HCT116 (cell line): Measurements from ENCODE around the gene CEACAM1. TPM values are rescaled to one million over a fixed set of nuclear protein-coding genes. Genes with fewer than 3 reads are reported as not detected.

Experiments used
- ATAC-seq: fragments of 200-7000 bp; cut with Tn5 transposase; 2 replicates; pipeline ENCODE4 v1.9.1; 2020; ENCODE audit warnings: mild to moderate bottlenecking, moderate library complexity
- BruUV-seq: library from RNA; stranded (reverse); fragments of 400-500 nt; replicated peaks from 2 replicates; lab custom pipeline; 2021; lab: Mats Ljungman, UMichigan
- CTCF ChIA-PET: fragments of 300-600 bp; sonication (Branson Sonifier 250); formaldehyde crosslinking; loops from one replicate; lab custom pipeline; 2021; ENCODE audit warnings: antibody characterized with exemption; lab: Charles Lee
- POLR2A ChIA-PET: fragments of 300-600, 350-600 bp; sonication (Branson Sonifier 250); formaldehyde crosslinking; loops from one replicate; lab custom pipeline; 2021; ENCODE audit warnings: antibody characterized with exemption; lab: Charles Lee
- RAD21 ChIA-PET, 2 experiments: fragments of 300-600 bp; sonication (Branson Sonifier 250); formaldehyde crosslinking; loops; one replicate each; lab custom pipeline; 2023; ENCODE audit warnings: low total read pairs in 2 of 2; ENCODE audit not compliant: uncharacterized antibody in 2 of 2, unreplicated experiment in 2 of 2, low non-redundant PET in 1 of 2; lab: Charles Lee
- DNase-seq: peaks from one replicate; pipeline ENCODE4 v3.0.0-alpha.2; 2010; ENCODE audit warnings: low read depth, low spot score
- H2AFZ ChIP-seq: fragments of 200-600 bp; shearing (Covaris generic), sonication (generic); 2 replicates; pipeline ENCODE4 v1.6.1; 2017; ENCODE audit warnings: low read depth, mixed run types, mixed read lengths, antibody characterized with exemption, low read length; ENCODE audit not compliant: poor library complexity, severe bottlenecking
- H3K27ac ChIP-seq: 2 replicates; pipeline ENCODE4 v1.5.1; 2012; ENCODE audit warnings: low read depth, low read length
- H3K27me3 ChIP-seq: fragments of 200-600 bp; sonication (generic); 2 replicates; pipeline ENCODE4 v1.6.1; 2016; ENCODE audit warnings: mixed run types, low read length, mixed read lengths; ENCODE audit not compliant: insufficient read depth
- H3K36me3 ChIP-seq, 2 experiments: fragments of 200-500 bp in 1 of 2; fragments of 200-600 bp in 1 of 2; sonication (Bioruptor generic) in 1 of 2; sonication (generic) in 1 of 2; 2 replicates each; pipeline versions ENCODE4 v1.5.1 to v1.6.1; 2014 to 2016; ENCODE audit warnings: low read length in 2 of 2, inconsistent platforms in 1 of 2, mixed read lengths in 1 of 2, mixed run types in 1 of 2; ENCODE audit not compliant: insufficient read depth in 2 of 2, control insufficient read depth in 1 of 2
- H3K4me1 ChIP-seq, 2 experiments: fragments of 200-600 bp in 1 of 2; sonication (generic) in 1 of 2; 2 replicates each; pipeline versions ENCODE4 v1.5.1 to v1.6.1; 2012 to 2017; ENCODE audit warnings: low read length in 2 of 2, inconsistent platforms in 1 of 2, mild to moderate bottlenecking in 1 of 2, mixed read lengths in 1 of 2, mixed run types in 1 of 2, moderate library complexity in 1 of 2; ENCODE audit not compliant: insufficient read depth in 2 of 2, control insufficient read depth in 1 of 2
- H3K4me2 ChIP-seq: fragments of 200-600 bp; sonication (generic); 2 replicates; pipeline ENCODE4 v1.6.1; 2017; ENCODE audit warnings: mixed run types, low read length, mixed read lengths
- H3K4me3 ChIP-seq, 2 experiments: fragments of 200-600 bp in 1 of 2; sonication (generic) in 1 of 2; replicated peaks in 1 of 2; 2 replicates each; pipeline ENCODE4 v1.5.1; 2011 to 2016; ENCODE audit warnings: low read length in 2 of 2, control low read depth in 1 of 2, low read depth in 1 of 2, mild to moderate bottlenecking in 1 of 2, mixed read lengths in 1 of 2, mixed run types in 1 of 2
- H3K79me2 ChIP-seq: fragments of 200-600 bp; sonication (generic); 2 replicates; pipeline ENCODE4 v1.6.1; 2017; ENCODE audit warnings: mild to moderate bottlenecking, mixed run types, low read length, moderate library complexity, mixed read lengths; ENCODE audit not compliant: insufficient read depth
- H3K9ac ChIP-seq: fragments of 200-600 bp; sonication (generic); 2 replicates; pipeline ENCODE4 v1.6.1; 2016; ENCODE audit warnings: low read length, mixed read lengths
- H3K9me2 ChIP-seq: fragments of 200-600 bp; sonication (generic), shearing (Covaris generic); 2 replicates; pipeline ENCODE4 v1.6.1; 2017; ENCODE audit warnings: mixed run types, mild to moderate bottlenecking, moderate library complexity; ENCODE audit not compliant: insufficient read depth
- H3K9me3 ChIP-seq, 2 experiments: fragments of 200-500 bp in 1 of 2; fragments of 200-600 bp in 1 of 2; sonication (Bioruptor generic) in 1 of 2; sonication (generic) in 1 of 2; 2 replicates each; pipeline ENCODE4 v1.6.1; 2014 to 2017; ENCODE audit warnings: low read length in 2 of 2, mixed read lengths in 2 of 2, inconsistent platforms in 1 of 2, low read depth in 1 of 2, mild to moderate bottlenecking in 1 of 2, mixed run types in 1 of 2, moderate library complexity in 1 of 2; ENCODE audit not compliant: control insufficient read depth in 1 of 2, insufficient read depth in 1 of 2
- H4K20me1 ChIP-seq: fragments of 200-600 bp; sonication (generic), shearing (Covaris generic); 2 replicates; pipeline ENCODE4 v1.6.1; 2017; ENCODE audit warnings: mixed run types, mild to moderate bottlenecking, moderate library complexity; ENCODE audit not compliant: insufficient read depth
- CBX3 ChIP-seq: IDR thresholded peaks from 2 replicates; pipeline ENCODE4 v1.6.1; 2012; ENCODE audit warnings: low read depth
- CEBPB ChIP-seq: IDR thresholded peaks from 2 replicates; pipeline ENCODE4 v1.6.1; 2012; ENCODE audit warnings: low read depth
- CTCF ChIP-seq, 3 experiments: fragments of 200-600 bp in 1 of 3; sonication (generic) in 1 of 3; IDR thresholded peaks in 2 of 3; conservative IDR thresholded peaks in 1 of 3; 2 replicates each; pipeline ENCODE4 v1.5.1; 2012 to 2017; ENCODE audit warnings: low read depth in 2 of 3, low read length in 2 of 3, antibody characterized with exemption in 1 of 3, borderline replicate concordance in 1 of 3, control low read depth in 1 of 3, mild to moderate bottlenecking in 1 of 3, mixed read lengths in 1 of 3, mixed run types in 1 of 3, moderate library complexity in 1 of 3; ENCODE audit not compliant: insufficient read depth in 1 of 3
- ELF1 ChIP-seq: IDR thresholded peaks from 2 replicates; pipeline ENCODE4 v1.6.1; 2012; ENCODE audit warnings: low read depth, borderline replicate concordance
- EZH2phosphoT487 ChIP-seq: fragments of 200-600 bp; IDR thresholded peaks from 2 replicates; pipeline ENCODE4 v1.6.1; 2018; ENCODE audit warnings: antibody characterized with exemption, borderline replicate concordance
- FOSL1 ChIP-seq: IDR thresholded peaks from 2 replicates; pipeline ENCODE4 v1.6.1; 2012; ENCODE audit warnings: low read depth
- MAX ChIP-seq: IDR thresholded peaks from 2 replicates; pipeline ENCODE4 v1.6.1; 2012
- POLR2AphosphoS5 ChIP-seq: IDR thresholded peaks from 2 replicates; pipeline ENCODE4 v1.6.1; 2011; ENCODE audit warnings: mild to moderate bottlenecking, low read depth, low read length, moderate library complexity
- RAD21 ChIP-seq: IDR thresholded peaks from 2 replicates; pipeline ENCODE4 v1.6.1; 2012; ENCODE audit warnings: low read depth, mild to moderate bottlenecking
- SIN3A ChIP-seq: IDR thresholded peaks from 2 replicates; pipeline ENCODE4 v1.6.1; 2012; ENCODE audit warnings: low read depth
- SP1 ChIP-seq: IDR thresholded peaks from 2 replicates; pipeline ENCODE4 v1.6.1; 2012; ENCODE audit warnings: low read depth
- SRF ChIP-seq: IDR thresholded peaks from 2 replicates; pipeline ENCODE4 v1.6.1; 2012; ENCODE audit warnings: low read depth
- TCF7L2 ChIP-seq: IDR thresholded peaks from 2 replicates; pipeline ENCODE4 v1.7.0; 2011; ENCODE audit warnings: borderline replicate concordance, inconsistent platforms; ENCODE audit not compliant: insufficient read depth, insufficient read length; ENCODE audit errors: extremely low read depth
- YY1 ChIP-seq: IDR thresholded peaks from 2 replicates; pipeline ENCODE4 v1.6.1; 2011; ENCODE audit warnings: low read length, low read depth, moderate library complexity, mild to moderate bottlenecking; ENCODE audit not compliant: insufficient replicate concordance; ENCODE audit errors: extremely low read depth
- ZFX ChIP-seq: fragments of 450-650 bp; IDR thresholded peaks from 2 replicates; pipeline ENCODE4 v1.6.1; 2017
- intact Hi-C: fragments of 100-400 bp; cut with micrococcal nuclease; formaldehyde crosslinking; loops from 2 replicates; pipeline ENCODE4 v1.10.0; 2022
- total RNA-seq: library from RNA; stranded (reverse); gene quantifications from one replicate; pipeline ENCODE4 v1.2.1, GENCODE V29; 2021; ENCODE audit not compliant: unreplicated experiment

The CEACAM1 gene
- total RNA-seq, 1 experiment from 2014 or later: 1.2 TPM

GRCh38 chr19:42524943-42525342 lies 3.3 kb downstream of the CEACAM1 start:
- H3K27me3 ChIP-seq: no peaks in the 10 kb centered on the region
- no peak for ATAC-seq
- intact Hi-C loops: loop anchor here (10.0 kb wide), 1 partner anchor 450 kb away; the partner anchor contains the start of genes GRIK5 and ZNF574
- peaks cover 6 to 13% of the 10 kb centered on the region in 2 experiments; a peak in 2 of 4 replicates for H3K4me1 ChIP-seq
- H3K9me3 ChIP-seq: no peaks in the 10 kb centered on the region
- no peak overlapping the region for H3K27ac ChIP-seq
- no peak for DNase-seq
- H3K36me3 ChIP-seq: no peaks in the 10 kb centered on the region
- POLR2A ChIA-PET: no interaction called here
- TF ChIP-seq CBX3 (no peak), YY1 (no peak), ZFX (no peak), CEBPB (no peak), SRF (no peak), SP1 (no peak), EZH2phosphoT487 (no peak), TCF7L2 (no peak), FOSL1 (no peak), ELF1 (no peak), CTCF (IDR thresholded peaks at IDR 0.05 in 2 of 3, conservative IDR thresholded peaks at IDR 0.05 in 1 of 3; ENCODE audit: borderline replicate concordance in 1 of 3, insufficient read depth in 1 of 3, low read depth in 2 of 3, low read length in 2 of 3) (no peak), POLR2AphosphoS5 (no peak), SIN3A (no peak), MAX (no peak), RAD21 (no peak)
- H3K4me2 ChIP-seq: no peak overlapping the region
- CTCF ChIA-PET: no interaction called here
- H3K9ac ChIP-seq: no peak overlapping the region
- no TSS peak for BruUV-seq
- no peaks in the 10 kb centered on the region for H3K79me2 ChIP-seq
- no peaks in the 10 kb centered on the region for H4K20me1 ChIP-seq
- H3K9me2 ChIP-seq: no peaks in the 10 kb centered on the region
- RAD21 ChIA-PET: no interaction called here
- H3K4me3 ChIP-seq: no peak overlapping the region
- no peak overlapping the region for H2AFZ ChIP-seq
